GM13976 (cell line): ENCODE results near the gene ASCL5.

Source experiments
- DNase-seq: peaks from one replicate; pipeline ENCODE4 v3.0.0; 2012; ENCODE audit warnings: low spot score
- in situ Hi-C: fragments of 300-500 bp; cut with MboI; formaldehyde crosslinking; loops from one replicate; pipeline ENCODE4 v1.12.0; 2022; ENCODE audit warnings: low sequenced_read_pairs, mixed read lengths, inconsistent platforms; ENCODE audit not compliant: unreplicated experiment
- TF ChIP-seq, protein P1 (sequence below): IDR thresholded peaks from 2 replicates; pipeline ENCODE4 v1.5.1; 2012; ENCODE audit warnings: borderline replicate concordance, mild to moderate bottlenecking; ENCODE audit not compliant: insufficient read depth; ENCODE audit errors: extremely low read depth, missing control alignments, control extremely low read depth

ASCL5 gene

GRCh38 chr1:201136355-201137023 is 9.5 kb upstream of the ASCL5 start:
- DNase-seq: no peak
- TF ChIP-seq, protein P1, sequence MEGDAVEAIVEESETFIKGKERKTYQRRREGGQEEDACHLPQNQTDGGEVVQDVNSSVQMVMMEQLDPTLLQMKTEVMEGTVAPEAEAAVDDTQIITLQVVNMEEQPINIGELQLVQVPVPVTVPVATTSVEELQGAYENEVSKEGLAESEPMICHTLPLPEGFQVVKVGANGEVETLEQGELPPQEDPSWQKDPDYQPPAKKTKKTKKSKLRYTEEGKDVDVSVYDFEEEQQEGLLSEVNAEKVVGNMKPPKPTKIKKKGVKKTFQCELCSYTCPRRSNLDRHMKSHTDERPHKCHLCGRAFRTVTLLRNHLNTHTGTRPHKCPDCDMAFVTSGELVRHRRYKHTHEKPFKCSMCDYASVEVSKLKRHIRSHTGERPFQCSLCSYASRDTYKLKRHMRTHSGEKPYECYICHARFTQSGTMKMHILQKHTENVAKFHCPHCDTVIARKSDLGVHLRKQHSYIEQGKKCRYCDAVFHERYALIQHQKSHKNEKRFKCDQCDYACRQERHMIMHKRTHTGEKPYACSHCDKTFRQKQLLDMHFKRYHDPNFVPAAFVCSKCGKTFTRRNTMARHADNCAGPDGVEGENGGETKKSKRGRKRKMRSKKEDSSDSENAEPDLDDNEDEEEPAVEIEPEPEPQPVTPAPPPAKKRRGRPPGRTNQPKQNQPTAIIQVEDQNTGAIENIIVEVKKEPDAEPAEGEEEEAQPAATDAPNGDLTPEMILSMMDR: no peak
- in situ Hi-C loops: no loop called here

- in situ Hi-C loops: no loop called here
- no peak for DNase-seq
- TF ChIP-seq, protein P1: no peak
Measured at GRCh38 chr1:201134405-201134804, 7.4 kb upstream of the ASCL5 start.

- no peak for DNase-seq
- in situ Hi-C loops: no loop called here
- TF ChIP-seq, protein P1: no peak
Measured at GRCh38 chr1:201131398-201131797, 4.4 kb upstream of the ASCL5 start.

GRCh38 chr1:201128962-201129361 is 2.0 kb upstream of the ASCL5 start:
- in situ Hi-C loops: no loop called here
- no peak for DNase-seq
- TF ChIP-seq, protein P1: no peak

DNA sequence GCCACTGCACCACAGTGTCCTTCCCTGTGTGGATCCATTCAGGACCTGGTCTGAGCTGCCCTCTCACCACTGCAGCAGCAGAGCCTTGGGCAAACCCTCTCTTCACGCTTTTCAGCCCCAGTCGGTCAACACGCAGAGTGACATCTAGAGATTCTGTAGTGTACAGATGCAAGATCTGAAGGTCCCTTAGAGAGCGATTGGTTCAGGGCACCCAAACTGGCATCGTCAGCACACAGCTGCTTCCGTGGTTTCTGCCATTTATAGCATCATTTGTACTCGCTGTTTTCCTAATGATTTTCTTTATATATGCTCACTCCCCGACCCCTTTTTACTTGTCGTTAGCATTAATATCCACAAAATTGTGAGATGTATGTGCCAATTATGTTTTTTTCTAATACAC is 1.5 kb upstream of the ASCL5 start:
- DNase-seq: no peak
- TF ChIP-seq, protein P1: no peak
- in situ Hi-C loops: no loop called here

GRCh38 chr1:201127755-201128455 is 921 bp upstream of the ASCL5 start:
- TF ChIP-seq, protein P1: no peak
- in situ Hi-C loops: no loop called here
- DNase-seq: no peak
